Measurements from ENCODE around the gene DPF3.

The DPF3 gene

GRCh38 chr14:72706485-72706884, 187.4 kb downstream of the DPF3 start:
- DNase-seq (ENCODE audit: extremely low read depth, insufficient read length) = no peak
- no peak overlapping the region for H3K4me3 ChIP-seq (replicated peaks; ENCODE audit: low read depth, low read length)
- no peak for TF ChIP-seq CTCF (IDR thresholded peaks at IDR 0.05; ENCODE audit: insufficient read depth, low read length, poor library complexity, severe bottlenecking)
- no peaks in the 10 kb centered on the region for H3K27me3 ChIP-seq (replicated peaks; ENCODE audit: control insufficient read depth, insufficient read depth, low read length)
- H3K36me3 ChIP-seq (ENCODE audit: control insufficient read depth, insufficient read depth, low read length) = no peaks in the 10 kb centered on the region

DNA sequence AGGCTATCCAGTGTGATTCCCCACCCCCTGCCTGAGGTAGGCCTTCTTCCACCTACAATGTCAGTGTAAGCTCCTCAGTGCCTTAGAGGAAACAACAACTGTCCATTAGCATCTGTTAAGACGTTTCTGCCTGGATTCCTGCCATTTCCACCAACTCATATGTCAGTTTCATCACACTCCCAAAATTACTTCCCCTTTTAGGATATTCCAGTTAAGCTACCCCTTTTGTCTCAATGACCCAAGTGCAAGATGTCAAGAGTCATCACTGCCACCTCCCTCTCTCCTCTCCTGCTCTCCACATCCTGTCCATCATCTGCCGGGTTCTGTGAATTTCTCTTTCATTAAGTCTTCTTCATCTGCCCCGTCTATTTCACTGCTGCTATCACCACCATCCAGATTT, 189.4 kb downstream of the DPF3 start:
- no peaks in the 10 kb centered on the region for H3K27me3 ChIP-seq (replicated peaks; ENCODE audit: control insufficient read depth, insufficient read depth, low read length)
- DNase-seq (ENCODE audit: extremely low read depth, insufficient read length) = no peak
- H3K36me3 ChIP-seq (ENCODE audit: control insufficient read depth, insufficient read depth, low read length) = no peaks in the 10 kb centered on the region
- TF ChIP-seq CTCF (IDR thresholded peaks at IDR 0.05; ENCODE audit: insufficient read depth, low read length, poor library complexity, severe bottlenecking) = no peak
- H3K4me3 ChIP-seq (replicated peaks; ENCODE audit: low read depth, low read length) = no peak overlapping the region

- DNase-seq (ENCODE audit: extremely low read depth, insufficient read length) = no peak
- TF ChIP-seq CTCF (IDR thresholded peaks at IDR 0.05; ENCODE audit: insufficient read depth, low read length, poor library complexity, severe bottlenecking) = no peak
- no peaks in the 10 kb centered on the region for H3K27me3 ChIP-seq (replicated peaks; ENCODE audit: control insufficient read depth, insufficient read depth, low read length)
- no peak overlapping the region for H3K4me3 ChIP-seq (replicated peaks; ENCODE audit: low read depth, low read length)
- no peaks in the 10 kb centered on the region for H3K36me3 ChIP-seq (ENCODE audit: control insufficient read depth, insufficient read depth, low read length)
Observed at GRCh38 chr14:72701605-72702004, 192.3 kb downstream of the DPF3 start.

GRCh38 chr14:72701237-72701565, 192.7 kb downstream of the DPF3 start:
- no peak for DNase-seq (ENCODE audit: extremely low read depth, insufficient read length)
- no peaks in the 10 kb centered on the region for H3K36me3 ChIP-seq (ENCODE audit: control insufficient read depth, insufficient read depth, low read length)
- no peaks in the 10 kb centered on the region for H3K27me3 ChIP-seq (replicated peaks; ENCODE audit: control insufficient read depth, insufficient read depth, low read length)
- no peak for TF ChIP-seq CTCF (IDR thresholded peaks at IDR 0.05; ENCODE audit: insufficient read depth, low read length, poor library complexity, severe bottlenecking)
- H3K4me3 ChIP-seq (replicated peaks; ENCODE audit: low read depth, low read length) = no peak overlapping the region

DNA sequence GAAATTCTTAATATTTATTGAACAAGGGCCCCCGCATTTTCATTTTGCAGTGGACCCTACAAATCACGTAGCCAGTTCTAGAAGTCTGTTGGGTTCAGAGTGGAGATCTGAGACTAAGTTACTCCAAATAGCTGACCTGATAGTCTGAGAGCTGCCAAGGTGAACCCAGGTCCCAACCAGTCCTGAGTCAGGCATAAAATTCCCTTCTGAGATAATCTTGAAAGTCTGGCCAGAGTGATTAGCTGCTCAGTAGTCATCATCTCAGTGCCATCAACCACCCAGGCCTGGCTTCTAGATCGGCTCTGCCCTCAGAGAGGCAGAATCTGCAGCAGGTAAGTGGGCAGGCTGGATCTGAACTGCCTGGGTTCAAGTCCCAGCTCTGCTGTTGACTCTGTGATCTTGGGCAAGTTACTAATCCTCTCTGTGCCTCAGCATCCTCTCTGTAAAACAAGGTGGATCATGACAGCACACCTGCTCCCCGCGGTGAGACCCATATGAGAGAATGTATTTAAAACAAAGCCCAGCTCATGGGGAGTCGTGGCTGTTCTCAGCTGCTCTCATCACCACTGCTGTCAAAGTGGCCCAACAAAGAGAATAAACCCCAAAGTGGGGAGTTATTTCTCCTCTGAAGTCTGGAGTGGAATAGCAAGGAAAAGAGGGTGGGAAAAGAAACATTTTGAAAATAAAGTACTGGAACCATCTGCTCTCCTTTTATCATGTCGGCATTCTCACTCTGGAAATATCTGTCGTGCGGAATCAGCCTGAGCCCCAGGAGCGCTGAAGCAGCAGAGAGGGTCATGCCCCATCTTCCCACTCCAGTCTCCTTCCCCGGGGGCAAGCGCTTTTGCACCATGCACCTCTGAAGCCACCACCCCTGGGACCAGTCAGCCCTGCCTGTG, 193.3 kb downstream of the DPF3 start:
- Histone ChIP-seq H3K4me3 (replicated peaks; ENCODE audit: low read depth, low read length) (no peak overlapping the region), H3K36me3 (ENCODE audit: control insufficient read depth, insufficient read depth, low read length) (no peaks in the 10 kb centered on the region), H3K27me3 (replicated peaks; ENCODE audit: control insufficient read depth, insufficient read depth, low read length) (no peaks in the 10 kb centered on the region)
- no peak for DNase-seq (ENCODE audit: extremely low read depth, insufficient read length)
- TF ChIP-seq CTCF (IDR thresholded peaks at IDR 0.05; ENCODE audit: insufficient read depth, low read length, poor library complexity, severe bottlenecking) = no peak
